ENCODE data around the gene AKAP5.

The AKAP5 gene

DNA sequence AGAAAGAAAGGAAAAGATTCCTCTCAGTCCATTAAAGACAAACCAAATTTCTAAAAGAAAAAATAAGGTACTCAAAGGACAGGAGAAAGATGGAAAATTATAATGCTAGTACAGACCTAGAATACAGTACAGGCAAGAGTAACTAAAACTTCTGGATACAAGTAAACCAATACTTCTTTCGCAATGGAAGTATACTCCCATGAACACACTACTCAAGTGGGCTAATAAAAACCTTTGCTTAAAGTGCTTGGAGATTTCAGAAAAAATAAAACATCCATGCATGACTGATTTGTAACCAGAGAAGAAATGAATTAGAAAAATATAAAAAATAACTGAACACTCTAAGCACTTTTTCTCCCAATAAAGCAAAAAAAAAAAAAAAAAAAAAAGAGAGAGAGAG, 34.8 kb downstream of the AKAP5 start:
- Histone ChIP-seq H3K36me3 (ENCODE audit: control insufficient read depth in 2 of 2, insufficient read depth in 2 of 2, low read length in 2 of 2) (no peaks in the 10 kb centered on the region), H3K4me3 (ENCODE audit: low read length in 2 of 2) (no peak overlapping the region), H3K4me1 (ENCODE audit: control insufficient read depth in 2 of 2, insufficient read depth in 2 of 2, low read length in 2 of 2) (peaks cover 16 to 20% of the 10 kb centered on the region in 2 donors), H3K9ac (ENCODE audit: low read depth in 1 of 2, low read length in 2 of 2) (no peak overlapping the region), H3K27ac (ENCODE audit: low read depth in 2 of 2, low read length in 2 of 2) (no peak overlapping the region), H3K27me3 (ENCODE audit: control insufficient read depth in 2 of 2, insufficient read depth in 2 of 2, low read length in 2 of 2) (no peaks in the 10 kb centered on the region), H3K9me3 (ENCODE audit: control insufficient read depth in 2 of 2, low read length in 2 of 2) (no peaks in the 10 kb centered on the region)

DNA sequence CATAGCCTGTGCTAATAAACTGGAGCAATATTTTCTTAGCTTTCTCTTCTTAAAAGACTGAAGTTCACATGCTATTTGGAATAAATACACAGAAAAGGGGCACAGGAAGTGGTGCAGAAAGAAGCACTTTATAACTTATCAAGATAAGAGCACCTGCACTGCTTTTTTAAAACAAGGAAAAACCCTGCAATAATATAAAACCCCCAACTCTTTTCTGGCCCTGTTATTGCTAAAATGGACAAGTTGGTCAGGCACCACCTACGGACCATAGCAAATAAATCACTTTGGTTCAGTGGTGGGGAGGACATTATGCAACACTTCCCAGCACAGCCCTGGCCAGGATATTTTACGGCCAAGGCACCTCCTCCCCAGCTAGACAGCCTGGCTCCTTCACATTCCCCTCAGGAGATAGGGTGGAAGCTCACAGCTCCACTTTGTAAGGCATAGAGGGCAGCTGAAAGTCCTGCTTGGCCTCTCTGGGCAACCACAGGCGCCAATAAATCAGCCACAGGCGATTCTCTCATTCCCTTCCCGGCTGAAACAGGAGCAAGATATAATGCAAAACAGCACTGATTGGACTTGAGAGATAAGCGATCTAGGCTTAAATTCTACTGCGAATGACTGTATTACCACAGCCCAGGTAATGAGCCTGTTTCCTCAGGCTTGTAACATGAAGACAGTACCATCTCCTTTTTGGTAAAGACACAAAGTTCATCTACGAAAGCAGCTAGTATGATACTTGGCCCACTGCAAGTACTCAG, 36.3 kb downstream of the AKAP5 start:
- peak overlapping the region; percentile 99 to 100 for H3K27ac ChIP-seq (ENCODE audit: low read depth in 2 of 2, low read length in 2 of 2)
- H3K4me1 ChIP-seq (ENCODE audit: control insufficient read depth in 2 of 2, insufficient read depth in 2 of 2, low read length in 2 of 2) = peaks cover 18 to 22% of the 10 kb centered on the region in 2 donors
- H3K27me3 ChIP-seq (ENCODE audit: control insufficient read depth in 2 of 2, insufficient read depth in 2 of 2, low read length in 2 of 2) = no peaks in the 10 kb centered on the region
- peak overlapping the region; percentile 77 to 88 for H3K4me3 ChIP-seq (ENCODE audit: low read length in 2 of 2)
- H3K9ac ChIP-seq (ENCODE audit: low read depth in 1 of 2, low read length in 2 of 2) = peak overlapping the region; percentile 97 to 98
- H3K36me3 ChIP-seq (ENCODE audit: control insufficient read depth in 2 of 2, insufficient read depth in 2 of 2, low read length in 2 of 2) = no peaks in the 10 kb centered on the region
- H3K9me3 ChIP-seq (ENCODE audit: control insufficient read depth in 2 of 2, low read length in 2 of 2) = no peaks in the 10 kb centered on the region

DNA sequence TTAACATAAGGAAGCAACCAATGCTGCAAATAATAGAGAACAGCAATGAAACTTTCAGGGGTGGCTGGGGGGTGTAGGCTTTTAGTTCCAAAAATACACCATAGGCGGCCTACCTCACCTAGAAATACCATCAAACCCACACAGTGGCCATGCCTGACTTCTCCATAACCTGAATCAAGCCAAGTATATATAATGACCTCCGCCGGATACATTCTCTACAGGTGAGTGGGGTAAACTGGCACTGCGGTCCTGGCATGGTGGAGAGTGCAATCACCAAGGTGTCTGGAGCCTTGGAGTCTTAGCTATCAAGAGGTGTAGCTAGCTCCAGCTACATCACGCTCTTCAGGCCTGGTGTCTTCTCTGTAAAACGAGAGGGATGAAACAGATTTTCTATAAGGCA, 37.2 kb downstream of the AKAP5 start:
- H3K36me3 ChIP-seq (ENCODE audit: control insufficient read depth in 2 of 2, insufficient read depth in 2 of 2, low read length in 2 of 2) = no peaks in the 10 kb centered on the region
- peak overlapping the region; percentile 97 to 98 for H3K9ac ChIP-seq (ENCODE audit: low read depth in 1 of 2, low read length in 2 of 2)
- no peaks in the 10 kb centered on the region for H3K27me3 ChIP-seq (ENCODE audit: control insufficient read depth in 2 of 2, insufficient read depth in 2 of 2, low read length in 2 of 2)
- peaks cover 25% of the 10 kb centered on the region in 2 donors for H3K4me1 ChIP-seq (ENCODE audit: control insufficient read depth in 2 of 2, insufficient read depth in 2 of 2, low read length in 2 of 2)
- H3K9me3 ChIP-seq (ENCODE audit: control insufficient read depth in 2 of 2, low read length in 2 of 2) = no peaks in the 10 kb centered on the region
- peak overlapping the region; percentile 77 to 88 for H3K4me3 ChIP-seq (ENCODE audit: low read length in 2 of 2)
- H3K27ac ChIP-seq (ENCODE audit: low read depth in 2 of 2, low read length in 2 of 2) = peak overlapping the region; percentile 99 to 100

DNA sequence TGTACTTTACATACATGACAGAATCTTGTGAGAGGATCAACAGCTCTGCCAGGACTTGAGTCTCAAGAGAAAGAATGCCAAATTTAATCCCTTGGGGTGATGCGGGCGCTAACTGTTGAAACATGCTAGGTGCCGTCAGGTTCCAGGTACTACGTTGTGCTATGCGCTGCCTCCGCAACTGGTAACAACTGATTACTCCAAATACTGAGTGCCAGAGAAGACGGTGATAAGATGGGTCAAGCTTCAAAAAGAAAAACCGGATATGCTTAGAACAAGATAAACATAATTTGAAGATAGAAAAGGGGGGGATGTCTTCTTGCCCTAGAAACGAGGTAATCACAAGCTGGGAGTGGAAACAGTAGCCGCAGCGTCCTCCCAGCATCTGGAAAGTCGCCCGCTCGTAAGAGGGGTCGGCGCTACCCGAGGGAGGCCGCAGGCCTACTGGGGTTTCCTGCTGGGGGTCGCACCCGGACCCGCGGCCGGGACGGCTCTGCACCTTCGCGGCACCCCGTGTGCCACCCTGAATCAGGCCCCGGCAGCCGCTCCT, 37.7 kb downstream of the AKAP5 start:
- Histone ChIP-seq H3K27me3 (ENCODE audit: control insufficient read depth in 2 of 2, insufficient read depth in 2 of 2, low read length in 2 of 2) (no peaks in the 10 kb centered on the region), H3K9me3 (ENCODE audit: control insufficient read depth in 2 of 2, low read length in 2 of 2) (no peaks in the 10 kb centered on the region), H3K4me3 (ENCODE audit: low read length in 2 of 2) (peak overlapping the region; percentile 77 to 88), H3K36me3 (ENCODE audit: control insufficient read depth in 2 of 2, insufficient read depth in 2 of 2, low read length in 2 of 2) (no peaks in the 10 kb centered on the region), H3K27ac (ENCODE audit: low read depth in 2 of 2, low read length in 2 of 2) (peak overlapping the region; percentile 99 to 100), H3K4me1 (ENCODE audit: control insufficient read depth in 2 of 2, insufficient read depth in 2 of 2, low read length in 2 of 2) (peaks cover 25 to 29% of the 10 kb centered on the region in 2 donors), H3K9ac (ENCODE audit: low read depth in 1 of 2, low read length in 2 of 2) (peak overlapping the region; percentile 97 to 98)

DNA sequence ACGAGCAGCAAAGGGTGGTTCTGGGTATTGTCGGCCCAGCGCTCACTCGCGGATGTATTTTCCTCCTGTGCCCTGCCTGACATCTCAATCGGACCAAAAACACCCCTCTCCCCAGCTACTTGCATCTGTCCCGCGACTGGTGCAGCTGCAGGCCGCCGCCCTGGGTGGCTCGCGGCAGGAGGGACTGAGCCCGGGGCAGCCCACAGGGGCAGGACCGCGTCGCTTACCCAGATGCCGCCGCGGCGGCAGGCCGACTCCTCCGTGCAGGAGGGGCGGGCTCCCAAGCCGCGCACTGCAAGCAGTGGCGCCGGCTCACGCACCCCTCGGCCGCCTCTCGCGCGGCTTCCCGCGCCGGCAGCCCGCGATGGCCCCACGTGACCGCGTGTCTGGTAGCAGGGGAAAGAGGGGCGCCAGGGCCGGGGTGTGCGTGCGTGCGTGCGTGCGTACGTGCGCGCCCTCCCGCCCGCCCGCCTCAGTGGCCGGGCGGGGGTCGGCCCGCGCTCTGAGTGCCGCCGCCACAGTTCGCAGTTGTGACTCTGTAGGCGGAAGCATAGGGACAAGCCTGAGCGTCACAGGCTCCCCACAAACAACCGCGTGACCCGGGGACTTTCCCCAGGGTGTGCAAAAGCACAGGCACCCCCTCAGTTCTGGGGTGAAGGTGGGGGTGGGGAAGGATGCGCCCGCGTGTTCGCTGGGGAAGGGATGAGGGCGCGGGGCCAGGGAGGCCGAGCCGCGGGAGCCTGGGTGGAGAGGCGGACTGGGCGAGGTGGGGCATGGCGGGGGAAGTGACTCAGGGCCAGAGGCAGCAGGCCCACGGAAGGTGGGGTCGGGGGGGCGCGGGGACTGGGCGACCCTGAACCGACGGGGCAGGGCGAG, 38.4 kb downstream of the AKAP5 start, which contains the start of gene ZBTB25:
ZBTB25 (minus strand) TSS at position 405 of the 876 bp plus-strand sequence. CDS start 13,305 bp downstream, outside the sequence.
- Histone ChIP-seq H3K4me3 (ENCODE audit: low read length in 2 of 2) (peak within 1 kb of the TSS; percentile 77 to 88), H3K9ac (ENCODE audit: low read depth in 1 of 2, low read length in 2 of 2) (peak within 1 kb of the TSS; percentile 97 to 98), H3K4me1 (ENCODE audit: control insufficient read depth in 2 of 2, insufficient read depth in 2 of 2, low read length in 2 of 2) (peaks cover 25 to 29% of the 10 kb centered on the region in 2 donors), H3K36me3 (ENCODE audit: control insufficient read depth in 2 of 2, insufficient read depth in 2 of 2, low read length in 2 of 2) (no peaks in the 10 kb centered on the region), H3K27ac (ENCODE audit: low read depth in 2 of 2, low read length in 2 of 2) (peak within 1 kb of the TSS; percentile 99 to 100), H3K9me3 (ENCODE audit: control insufficient read depth in 2 of 2, low read length in 2 of 2) (no peaks in the 10 kb centered on the region), H3K27me3 (ENCODE audit: control insufficient read depth in 2 of 2, insufficient read depth in 2 of 2, low read length in 2 of 2) (no peaks in the 10 kb centered on the region)

DNA sequence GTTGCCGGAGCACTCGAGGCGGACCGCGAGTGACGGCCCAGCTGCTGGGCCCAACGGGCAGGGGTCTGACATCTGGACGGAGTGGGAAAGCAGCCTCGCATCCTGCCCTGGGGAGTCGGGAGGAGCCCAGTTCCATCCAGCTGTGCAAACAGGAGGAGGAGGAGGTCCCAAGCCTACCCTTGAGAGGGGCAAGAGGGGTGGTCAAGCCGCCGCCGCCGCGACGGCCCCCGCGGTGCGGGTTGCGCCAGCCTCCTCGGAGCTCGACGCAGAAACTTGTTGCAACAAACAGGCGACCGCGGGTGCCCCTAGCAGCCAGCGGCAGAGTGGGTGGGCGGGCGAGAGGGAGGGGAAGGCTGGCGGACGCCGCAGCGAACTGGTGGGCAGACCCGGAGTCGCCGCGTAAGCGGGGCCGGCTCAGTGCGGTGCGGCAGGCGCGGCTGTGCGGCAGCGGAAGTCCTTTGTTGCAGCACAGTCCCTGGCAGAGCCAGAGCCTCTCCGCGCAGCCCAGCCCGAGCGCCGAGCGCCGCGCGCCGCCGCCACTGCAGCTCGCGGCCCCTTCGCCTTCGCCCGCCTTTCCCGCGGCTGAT, 39.1 kb downstream of the AKAP5 start, which contains the start of gene ZBTB1:
ZBTB1 (plus strand) TSS at position 461 of the 587 bp plus-strand sequence. CDS start 16,735 bp downstream, outside the sequence.
- Histone ChIP-seq H3K9me3 (ENCODE audit: control insufficient read depth in 2 of 2, low read length in 2 of 2) (no peaks in the 10 kb centered on the region), H3K9ac (ENCODE audit: low read depth in 1 of 2, low read length in 2 of 2) (peak within 1 kb of the TSS; percentile 92 to 98), H3K27me3 (ENCODE audit: control insufficient read depth in 2 of 2, insufficient read depth in 2 of 2, low read length in 2 of 2) (no peaks in the 10 kb centered on the region), H3K36me3 (ENCODE audit: control insufficient read depth in 2 of 2, insufficient read depth in 2 of 2, low read length in 2 of 2) (no peaks in the 10 kb centered on the region), H3K4me3 (ENCODE audit: low read length in 2 of 2) (peak within 1 kb of the TSS; percentile 77 to 88), H3K27ac (ENCODE audit: low read depth in 2 of 2, low read length in 2 of 2) (peak within 1 kb of the TSS; percentile 99 to 100), H3K4me1 (ENCODE audit: control insufficient read depth in 2 of 2, insufficient read depth in 2 of 2, low read length in 2 of 2) (peaks cover 29 to 30% of the 10 kb centered on the region in 2 donors)

DNA sequence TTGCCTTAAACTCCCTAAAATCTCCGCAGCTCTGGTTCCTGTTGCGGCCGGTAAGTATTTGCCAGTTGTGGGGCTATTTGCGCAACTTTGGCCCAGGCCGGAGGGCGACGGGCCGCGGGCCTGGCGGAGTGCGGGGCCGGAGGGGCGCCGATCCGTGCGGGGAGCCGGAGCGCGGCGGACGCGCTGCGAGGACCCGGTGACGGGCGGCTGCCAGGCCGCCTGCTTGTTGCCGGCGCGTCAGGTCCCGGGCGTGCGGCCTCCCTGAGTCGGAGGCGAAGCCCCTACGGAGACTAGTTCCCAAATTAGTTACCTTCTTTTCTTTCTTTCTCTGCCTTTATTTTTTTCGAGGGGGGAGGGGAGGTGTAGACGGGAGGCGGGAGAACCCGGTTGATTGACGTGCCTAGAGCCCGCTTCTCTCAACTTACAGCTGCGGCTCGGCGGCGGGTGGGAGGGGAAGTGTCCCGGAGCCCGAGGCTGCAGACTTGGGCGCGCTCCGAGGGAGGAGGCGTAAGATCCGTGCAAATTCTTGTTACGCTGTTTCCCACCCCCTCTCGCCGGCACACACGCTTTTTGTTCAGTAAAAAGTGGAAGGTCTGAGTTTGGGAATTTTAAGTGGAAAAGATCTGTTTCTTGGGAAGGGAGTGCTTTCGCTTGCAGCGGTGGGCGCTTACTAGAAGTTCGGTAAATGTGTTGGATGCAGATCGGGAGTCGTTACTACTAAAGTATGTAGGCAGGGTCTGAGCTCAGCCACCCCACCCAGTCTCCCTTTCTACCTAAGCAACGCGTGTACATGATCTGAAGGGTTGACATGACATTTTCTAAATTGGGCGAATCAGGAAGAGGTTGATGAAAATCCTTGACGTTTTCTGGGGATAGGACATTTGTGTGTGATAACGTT, 39.8 kb downstream of the AKAP5 start:
- Histone ChIP-seq H3K9ac (ENCODE audit: low read depth in 1 of 2, low read length in 2 of 2) (peak overlapping the region; percentile 92 to 98), H3K27me3 (ENCODE audit: control insufficient read depth in 2 of 2, insufficient read depth in 2 of 2, low read length in 2 of 2) (no peaks in the 10 kb centered on the region), H3K4me1 (ENCODE audit: control insufficient read depth in 2 of 2, insufficient read depth in 2 of 2, low read length in 2 of 2) (peaks cover 29 to 30% of the 10 kb centered on the region in 2 donors), H3K27ac (ENCODE audit: low read depth in 2 of 2, low read length in 2 of 2) (peak overlapping the region; percentile 99 to 100), H3K4me3 (ENCODE audit: low read length in 2 of 2) (peak overlapping the region; percentile 77 to 88), H3K36me3 (ENCODE audit: control insufficient read depth in 2 of 2, insufficient read depth in 2 of 2, low read length in 2 of 2) (no peaks in the 10 kb centered on the region), H3K9me3 (ENCODE audit: control insufficient read depth in 2 of 2, low read length in 2 of 2) (no peaks in the 10 kb centered on the region)

DNA sequence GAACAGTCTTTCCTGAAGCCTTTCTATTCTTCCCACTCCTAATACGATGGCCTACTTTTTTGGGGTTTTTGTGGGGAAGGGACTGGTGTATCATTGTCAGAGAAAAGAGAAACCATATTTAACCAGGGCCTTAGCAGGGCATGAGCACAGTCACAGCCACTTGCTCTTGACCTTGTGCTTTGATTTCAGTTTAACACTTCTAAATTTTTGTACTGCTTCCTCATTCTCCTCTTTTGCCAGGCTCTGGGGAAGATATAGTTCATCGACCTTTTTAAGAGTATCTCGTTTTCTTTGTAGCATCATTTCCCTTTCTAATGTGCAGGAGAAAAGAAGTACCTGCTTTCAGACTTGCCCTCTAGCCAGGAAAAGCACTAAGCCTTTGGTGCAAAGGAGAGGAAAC, 41.4 kb downstream of the AKAP5 start:
- Histone ChIP-seq H3K4me3 (ENCODE audit: low read length in 2 of 2) (peak overlapping the region in 1 of 2 donors; percentile 49), H3K4me1 (ENCODE audit: control insufficient read depth in 2 of 2, insufficient read depth in 2 of 2, low read length in 2 of 2) (peaks cover 27 to 36% of the 10 kb centered on the region in 2 donors), H3K9me3 (ENCODE audit: control insufficient read depth in 2 of 2, low read length in 2 of 2) (no peaks in the 10 kb centered on the region), H3K36me3 (ENCODE audit: control insufficient read depth in 2 of 2, insufficient read depth in 2 of 2, low read length in 2 of 2) (no peaks in the 10 kb centered on the region), H3K9ac (ENCODE audit: low read depth in 1 of 2, low read length in 2 of 2) (no peak overlapping the region), H3K27me3 (ENCODE audit: control insufficient read depth in 2 of 2, insufficient read depth in 2 of 2, low read length in 2 of 2) (no peaks in the 10 kb centered on the region), H3K27ac (ENCODE audit: low read depth in 2 of 2, low read length in 2 of 2) (peak overlapping the region; percentile 7 to 65)
